ENCODE data around the gene PML. TPM values are rescaled to one million over a fixed set of nuclear protein-coding genes. Genes with fewer than 3 reads are reported as not detected.

Gene PML
- total RNA-seq, 2 experiments from 2014 or later, result 37.0 to 38.9 TPM

DNA sequence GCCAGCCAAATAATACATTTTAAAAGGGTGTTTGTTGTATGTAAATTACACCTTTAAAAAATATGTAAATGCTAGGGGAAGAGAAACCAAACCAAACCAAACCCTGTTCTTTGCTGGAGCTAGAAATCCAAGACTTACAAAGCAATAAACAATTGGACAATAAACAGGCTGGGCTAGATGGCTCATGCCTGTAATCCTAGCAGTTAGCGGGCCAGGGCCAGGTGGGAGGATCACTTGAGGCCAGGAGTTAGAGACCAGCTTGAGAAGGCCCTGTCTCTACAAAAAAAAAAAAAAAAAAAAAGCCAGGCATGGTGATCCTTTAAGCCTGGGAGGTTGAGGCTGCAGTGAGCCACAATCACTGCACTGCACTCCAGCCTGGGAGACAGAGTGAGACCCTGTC, 14.9 kb upstream of the PML start:
- ChIA-PET POLR2A (no interaction called here), CTCF (no interaction called here)

DNA sequence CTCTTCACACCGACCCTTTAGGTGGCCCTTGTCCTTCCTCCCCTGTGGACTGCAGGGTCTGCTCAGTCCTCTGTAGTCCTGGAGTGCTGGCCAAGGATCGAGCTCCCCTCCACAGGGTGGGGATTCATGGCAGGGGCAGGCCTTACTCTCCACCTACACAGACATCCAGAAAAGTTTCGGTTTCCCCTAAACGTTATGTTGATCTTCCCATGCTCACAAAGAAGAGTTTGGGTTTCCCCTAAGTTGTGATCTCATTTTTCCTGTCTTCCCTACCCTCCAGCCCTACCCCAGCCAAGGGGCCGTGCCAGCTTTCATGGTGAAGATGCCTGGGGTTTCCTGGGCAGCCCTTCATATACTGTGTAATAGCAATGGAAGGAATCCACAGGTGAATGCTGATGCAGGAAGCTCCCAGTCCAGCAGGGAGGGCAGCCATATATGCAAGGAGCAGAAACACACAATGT, 12.7 kb upstream of the PML start:
- POLR2A ChIA-PET, result no interaction called here
- CTCF ChIA-PET, result interaction anchor here (0.5 to 1.5 kb wide), 2 partner anchors 8 to 785 kb away, joined by 3 to 5 read pairs; no protein-coding TSS in a partner anchor

DNA sequence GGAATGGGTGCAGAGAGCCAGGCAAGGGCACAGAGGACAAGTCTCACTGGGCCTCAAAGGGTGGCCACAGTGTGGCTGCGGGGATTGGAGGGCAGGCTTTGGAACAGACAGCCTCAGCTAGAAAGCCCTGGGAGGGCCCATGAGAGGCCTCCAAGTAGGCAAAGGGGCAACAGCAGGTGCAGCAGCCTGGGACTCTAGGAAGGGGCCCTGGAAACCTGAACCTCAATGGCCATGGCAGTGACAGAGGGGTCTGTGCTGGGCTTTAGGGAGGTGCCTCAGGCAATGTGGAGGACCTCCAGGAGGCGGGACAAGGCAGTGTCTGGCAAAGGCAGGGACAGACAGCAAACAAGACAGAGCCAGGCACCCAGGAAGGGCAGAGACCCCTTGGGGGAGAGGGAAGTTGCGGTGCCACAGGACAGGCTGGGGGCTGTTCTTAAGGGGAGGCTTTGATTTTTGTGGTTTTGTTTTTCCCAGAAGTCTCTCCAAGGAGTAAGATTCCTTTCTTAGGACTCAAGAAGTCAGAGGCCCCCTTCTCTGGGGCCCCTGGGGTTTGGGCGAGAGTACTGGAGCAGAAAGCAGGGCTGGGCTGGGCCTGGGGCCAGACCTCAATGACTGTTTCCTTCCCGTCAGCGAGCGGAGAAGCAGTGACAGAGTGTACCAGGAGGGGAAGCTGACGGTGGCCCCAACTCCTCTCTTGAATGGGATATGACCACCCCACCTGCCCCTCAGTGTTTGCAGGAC, 12.1 kb upstream of the PML start:
- ChIA-PET POLR2A (interaction anchor here (0.6 kb wide), 1 partner anchor 8 kb away, joined by 3 read pairs; no protein-coding TSS in a partner anchor), CTCF (interaction anchor here (1.3 to 1.5 kb wide), 2 partner anchors 9 kb away, joined by 5 to 7 read pairs; no protein-coding TSS in a partner anchor)

DNA sequence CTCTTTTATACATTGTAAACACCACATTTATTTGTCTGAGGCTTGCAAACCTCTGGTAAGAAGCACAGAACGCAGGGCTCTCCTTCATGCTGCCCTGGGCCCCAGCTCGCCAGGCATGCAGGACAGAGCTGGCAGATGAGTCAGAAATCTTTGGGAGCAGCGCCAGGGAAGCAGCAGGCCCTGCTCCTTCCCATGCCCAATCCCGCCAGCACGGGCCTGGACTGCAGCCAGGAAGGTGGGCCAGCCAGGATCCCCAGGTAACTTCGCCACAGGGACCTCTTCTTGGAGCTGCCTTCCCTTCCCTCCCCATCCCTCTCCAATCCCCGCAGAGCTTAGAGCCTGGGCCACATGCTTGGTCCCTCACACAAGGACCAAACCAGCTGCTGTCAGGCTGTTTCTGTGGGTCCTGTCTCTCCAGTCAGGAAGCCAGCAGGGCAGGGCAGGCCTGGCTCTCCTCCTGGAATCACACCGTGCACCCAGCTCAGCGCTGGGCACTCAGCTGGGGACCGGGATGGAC, 11.2 kb upstream of the PML start:
- ChIA-PET CTCF (interaction anchor here (1.3 kb wide), 1 partner anchor 10 kb away, joined by 7 read pairs; no protein-coding TSS in a partner anchor), POLR2A (interaction anchor here (0.6 kb wide), 1 partner anchor 9 kb away, joined by 3 read pairs; no protein-coding TSS in a partner anchor)

DNA sequence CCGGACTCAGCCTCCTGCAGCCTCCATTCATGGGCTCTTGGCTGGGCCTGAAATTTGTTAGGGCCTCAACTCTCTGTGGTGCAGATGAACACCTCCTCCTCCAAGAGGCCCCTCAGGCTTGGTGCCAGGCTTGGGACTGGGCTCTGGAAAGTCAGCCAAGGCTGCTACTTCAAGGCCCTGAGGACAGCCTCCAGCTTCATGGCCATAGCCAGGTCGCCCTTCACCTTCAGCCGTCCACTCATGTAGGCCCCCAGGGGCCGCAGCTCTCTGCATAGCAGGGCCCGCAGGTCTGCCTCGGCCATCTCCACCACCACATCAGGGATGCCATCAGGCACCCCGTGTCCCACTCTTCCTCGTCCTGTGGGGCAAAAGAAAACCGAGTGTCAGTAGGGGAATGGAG, 10.7 kb upstream of the PML start:
- POLR2A ChIA-PET, result no interaction called here
- CTCF ChIA-PET, result interaction anchor here (1.3 kb wide), 1 partner anchor 10 kb away, joined by 7 read pairs; no protein-coding TSS in a partner anchor

DNA sequence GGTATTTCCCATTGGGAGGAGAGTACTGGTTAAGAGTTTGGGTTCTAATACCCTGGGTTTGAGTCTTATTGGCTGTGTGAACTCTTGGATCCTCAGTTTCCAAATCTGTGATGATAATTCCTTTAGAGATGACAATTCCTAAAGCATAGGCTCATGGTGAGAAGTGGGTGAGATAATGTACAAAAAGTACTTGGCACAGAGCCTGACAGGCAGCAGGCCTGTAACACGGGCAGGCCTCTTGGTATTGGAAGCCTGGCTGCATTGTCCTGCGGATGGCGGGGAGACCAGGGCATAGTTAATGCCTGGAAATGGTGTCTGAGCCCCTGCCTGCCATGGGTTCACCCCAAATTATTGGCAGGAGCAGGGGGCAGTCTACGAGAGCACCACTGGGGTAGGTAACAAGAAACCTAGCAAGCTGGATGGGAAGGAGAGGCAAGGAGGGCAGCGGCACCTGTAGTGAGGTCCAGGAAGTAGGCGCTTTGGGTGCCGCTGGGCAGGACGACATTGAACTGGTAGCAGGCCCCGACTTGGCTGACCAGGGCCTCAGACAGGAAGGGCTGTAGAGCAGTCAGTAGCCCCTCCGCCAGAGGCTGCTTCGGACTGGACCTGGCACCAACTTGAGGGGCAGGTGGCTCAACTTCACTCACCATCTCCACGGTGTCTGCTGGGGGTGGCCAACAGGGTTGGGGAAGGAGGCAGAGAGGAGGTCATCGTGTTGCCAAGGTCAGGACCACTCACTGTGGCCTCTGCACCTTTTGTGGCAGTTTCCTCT, 10.1 kb upstream of the PML start:
- POLR2A ChIA-PET, result interaction anchor here (0.6 kb wide), 1 partner anchor 18 kb away, joined by 3 read pairs; no protein-coding TSS in a partner anchor
- CTCF ChIA-PET, result interaction anchor here (1.0 to 2.3 kb wide), 2 partner anchors 10 to 12 kb away, joined by 3 to 6 read pairs; partner anchors contain the start of gene PML

DNA sequence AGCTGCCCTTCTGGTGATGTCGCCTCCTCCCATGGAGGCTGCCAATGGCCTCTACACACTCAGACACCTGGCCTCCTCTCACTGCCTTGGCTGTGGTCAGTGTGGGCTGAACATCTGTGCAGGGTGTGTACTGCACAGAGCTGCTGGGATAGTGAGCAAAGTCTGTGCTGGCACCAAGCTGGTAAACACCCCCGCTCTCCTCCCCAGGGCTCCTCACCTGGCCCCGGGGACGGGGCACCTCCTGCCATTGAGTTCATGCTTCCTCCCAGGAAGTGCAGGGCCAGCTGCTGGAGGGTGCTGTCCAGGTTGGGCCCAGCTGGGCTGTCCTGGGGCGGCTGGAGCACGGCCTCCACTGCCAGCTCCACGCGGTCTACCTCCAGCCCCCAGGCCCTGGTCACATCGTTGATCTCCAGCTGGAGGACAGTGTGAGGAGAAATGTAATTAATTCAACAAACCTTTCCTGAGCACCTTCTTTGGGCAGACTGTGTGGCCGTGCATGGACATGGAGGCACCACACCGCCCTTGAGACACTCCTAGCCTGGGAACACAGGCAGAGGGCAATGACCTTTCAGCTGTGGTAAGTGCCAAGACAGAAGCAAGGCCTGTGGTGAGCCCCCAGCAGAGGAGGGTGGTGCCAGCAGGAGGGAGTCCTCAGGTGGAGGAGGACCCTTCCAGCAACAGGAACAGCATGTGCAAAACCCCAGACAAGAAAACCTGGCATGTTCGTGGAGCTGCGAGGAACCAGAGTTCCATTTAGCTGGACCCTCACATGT, 9.2 kb upstream of the PML start:
- ChIA-PET CTCF (interaction anchor here (1.0 to 2.3 kb wide), 2 partner anchors 9 to 12 kb away, joined by 3 to 6 read pairs; partner anchors contain the start of gene PML), POLR2A (interaction anchor here (0.6 kb wide), 1 partner anchor 17 kb away, joined by 3 read pairs; no protein-coding TSS in a partner anchor)

DNA sequence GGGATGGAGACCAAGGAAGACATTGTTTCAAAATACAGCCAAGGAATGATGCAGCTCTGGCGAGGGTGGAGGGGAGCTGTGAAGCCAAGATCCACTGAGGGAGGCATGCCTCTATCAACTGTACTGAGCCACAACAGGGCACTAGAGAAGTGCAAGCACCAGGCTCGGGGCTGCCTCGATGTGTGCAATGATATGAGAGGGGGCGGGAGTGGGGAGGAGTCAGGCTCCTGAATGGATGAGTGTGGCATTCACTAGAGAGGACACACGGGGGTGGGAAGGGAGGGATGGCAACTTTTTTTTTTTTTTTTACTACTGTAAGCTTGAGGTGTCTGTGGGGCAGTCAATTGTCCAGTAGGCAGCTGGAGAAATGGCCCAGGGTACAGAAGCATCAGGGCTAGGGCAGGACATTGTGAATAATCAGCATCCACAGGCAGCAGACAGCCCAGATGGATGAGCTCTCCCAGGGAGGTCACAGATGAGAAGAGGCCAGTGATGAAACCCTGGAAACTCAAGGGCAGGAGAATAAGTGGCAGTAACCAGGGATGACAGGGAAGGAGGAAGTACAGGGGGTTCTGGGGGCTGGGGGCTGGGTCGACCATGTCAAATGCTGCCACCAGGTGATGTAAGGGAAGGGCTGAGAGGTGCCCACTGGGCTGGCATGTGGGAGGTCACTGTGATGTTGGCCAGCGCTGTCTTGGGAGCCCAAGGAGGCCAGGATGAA, 8.3 kb upstream of the PML start:
- POLR2A ChIA-PET, result no interaction called here
- CTCF ChIA-PET, result interaction anchor here (0.6 to 2.3 kb wide), 3 partner anchors 13 to 350 kb away, joined by 3 to 6 read pairs (median 4); no protein-coding TSS in a partner anchor

DNA sequence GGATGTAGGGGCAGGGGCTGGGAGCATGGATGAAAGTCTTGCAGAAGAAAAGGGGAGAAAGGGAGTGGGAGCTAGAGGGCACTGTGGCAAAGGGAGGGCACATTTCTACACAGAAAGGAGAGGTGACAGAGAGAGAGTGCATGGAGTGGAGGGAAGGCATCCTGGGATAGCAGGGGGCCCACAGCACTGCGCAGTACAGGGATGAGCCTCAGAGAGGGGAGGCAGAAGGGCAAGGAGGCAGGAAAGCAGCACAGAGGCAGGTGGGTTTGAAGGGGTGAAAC, 7.8 kb upstream of the PML start:
- ChIA-PET CTCF (interaction anchor here (0.7 to 2.3 kb wide), 2 partner anchors 14 to 351 kb away, joined by 4 to 6 read pairs; no protein-coding TSS in a partner anchor), POLR2A (no interaction called here)

DNA sequence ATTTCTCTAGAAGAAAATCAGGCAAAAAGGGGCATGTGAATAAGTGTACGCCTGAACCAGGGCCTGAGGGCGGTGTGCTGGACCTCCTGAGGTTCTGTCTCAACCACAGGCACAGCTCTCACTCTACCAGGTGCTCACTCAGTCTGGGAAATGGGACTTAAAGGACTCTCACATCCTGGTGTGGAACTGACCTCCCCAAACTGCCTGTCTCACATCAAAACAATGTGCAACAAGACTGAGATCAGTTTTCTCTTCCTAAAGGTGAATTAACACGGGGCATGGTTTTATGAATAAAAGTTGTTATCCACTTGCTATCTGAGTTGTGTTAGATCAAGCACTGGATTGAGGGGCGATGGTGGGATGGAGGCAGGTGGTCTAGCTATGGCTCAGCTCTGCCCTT, 7.3 kb upstream of the PML start:
- ChIA-PET POLR2A (no interaction called here), CTCF (interaction anchor here (0.7 to 1.8 kb wide), 2 partner anchors 14 to 351 kb away, joined by 4 to 8 read pairs; no protein-coding TSS in a partner anchor)

DNA sequence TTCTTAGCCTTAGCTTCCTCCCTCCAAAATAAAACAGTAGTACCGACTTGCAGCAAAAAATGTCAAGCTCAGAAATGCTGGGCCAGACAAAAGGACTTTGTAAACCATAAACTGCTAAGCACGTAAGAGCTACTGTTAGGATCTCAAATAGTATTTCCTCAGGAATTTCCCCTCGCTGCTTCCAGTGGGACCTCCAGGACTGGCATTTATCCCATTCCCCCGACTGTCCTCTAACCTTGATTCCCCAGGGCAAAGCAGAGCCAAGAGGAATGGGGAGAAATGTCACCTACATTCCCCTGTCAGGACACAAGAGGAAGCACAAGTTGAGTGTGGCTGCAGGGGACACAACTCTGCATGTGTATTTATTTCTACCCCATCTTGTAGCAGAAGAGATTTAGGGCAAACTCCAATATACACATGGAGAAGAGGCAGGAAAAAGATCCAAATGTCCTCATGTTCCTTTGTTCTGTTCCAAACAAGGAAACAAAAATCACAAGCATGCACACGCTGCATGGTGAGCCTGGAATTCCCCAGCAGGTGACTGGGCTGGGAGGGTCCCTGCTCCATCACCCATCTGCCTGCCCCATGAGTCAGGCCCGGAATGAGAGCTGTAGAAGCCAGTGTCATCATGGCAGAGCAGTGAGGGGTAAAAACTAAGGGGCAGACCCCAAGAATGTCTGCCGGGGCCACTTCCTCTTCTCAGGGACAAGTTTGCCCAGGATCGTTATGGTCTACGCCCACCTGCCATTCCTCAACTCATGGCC, 6.7 kb upstream of the PML start:
- POLR2A ChIA-PET, result no interaction called here
- CTCF ChIA-PET, result interaction anchor here (1.8 kb wide), 1 partner anchor 15 kb away, joined by 8 read pairs; no protein-coding TSS in a partner anchor

DNA sequence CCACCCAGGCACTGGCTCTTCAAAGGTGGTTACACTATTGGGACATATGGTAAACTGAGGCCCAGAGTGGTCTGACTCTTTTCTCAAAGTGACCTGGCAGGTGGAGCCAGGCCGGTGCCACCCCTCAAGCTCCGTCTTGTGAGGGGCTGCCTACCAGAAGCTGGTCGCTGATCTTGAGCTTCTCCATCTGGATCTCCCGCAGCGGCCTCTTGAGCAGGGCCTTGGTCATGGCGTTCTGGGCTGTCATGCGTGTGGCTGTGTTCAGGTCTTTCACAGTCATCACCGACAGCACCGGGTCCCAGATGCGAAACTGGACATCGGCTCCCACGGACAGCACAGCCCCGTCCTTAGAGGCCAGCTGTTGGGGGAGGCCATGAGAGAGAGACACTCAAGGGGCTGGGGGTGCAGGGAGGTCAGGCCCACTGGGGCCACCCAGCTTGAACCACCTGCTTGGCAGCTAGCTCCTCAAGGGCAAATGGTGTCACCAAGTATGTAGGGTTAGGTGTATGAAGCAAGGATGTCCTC, 6.0 kb upstream of the PML start:
- CTCF ChIA-PET, result interaction anchor here (1.8 kb wide), 1 partner anchor 16 kb away, joined by 8 read pairs; no protein-coding TSS in a partner anchor
- POLR2A ChIA-PET, result no interaction called here

DNA sequence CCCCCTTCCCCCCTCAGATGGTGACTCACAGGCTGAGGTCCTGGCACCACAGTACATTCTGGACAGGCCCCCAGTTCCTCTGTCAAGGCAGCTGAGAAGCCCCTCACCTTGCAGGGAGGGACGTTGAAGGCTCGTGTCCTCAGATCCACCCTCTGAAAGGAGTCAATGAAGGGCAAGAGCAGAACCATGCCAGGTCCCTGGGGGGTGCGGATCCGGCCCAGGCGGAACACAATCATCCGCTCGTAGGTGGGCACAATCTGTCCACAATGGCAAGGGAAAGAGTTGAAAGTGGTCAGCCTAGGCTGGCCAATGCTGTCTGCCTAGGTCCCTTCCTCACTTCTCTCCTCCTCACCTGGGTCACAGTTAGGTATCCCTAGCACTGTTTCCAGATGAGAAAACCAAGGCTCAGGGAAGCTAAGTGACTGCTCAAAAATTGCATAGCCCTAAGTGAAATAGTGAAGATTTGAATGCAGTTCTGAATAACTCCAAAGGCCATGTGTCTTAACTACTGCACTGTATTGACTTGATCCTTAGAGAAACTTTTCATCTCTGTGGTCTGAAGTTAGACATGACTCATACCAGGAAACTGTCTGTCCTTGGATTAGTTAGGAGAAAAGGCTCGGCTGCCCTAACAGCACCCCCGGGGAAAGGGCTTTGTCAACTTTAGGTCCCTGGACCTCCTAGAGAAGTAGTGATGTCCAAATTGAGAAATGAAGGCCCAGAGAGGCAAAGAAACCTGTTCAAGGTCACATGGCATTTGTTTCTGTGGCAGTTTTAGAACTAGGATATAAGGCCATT, 5.3 kb upstream of the PML start:
- POLR2A ChIA-PET, result no interaction called here
- CTCF ChIA-PET, result interaction anchor here (2.1 kb wide), 1 partner anchor 16 kb away, joined by 8 read pairs; no protein-coding TSS in a partner anchor

DNA sequence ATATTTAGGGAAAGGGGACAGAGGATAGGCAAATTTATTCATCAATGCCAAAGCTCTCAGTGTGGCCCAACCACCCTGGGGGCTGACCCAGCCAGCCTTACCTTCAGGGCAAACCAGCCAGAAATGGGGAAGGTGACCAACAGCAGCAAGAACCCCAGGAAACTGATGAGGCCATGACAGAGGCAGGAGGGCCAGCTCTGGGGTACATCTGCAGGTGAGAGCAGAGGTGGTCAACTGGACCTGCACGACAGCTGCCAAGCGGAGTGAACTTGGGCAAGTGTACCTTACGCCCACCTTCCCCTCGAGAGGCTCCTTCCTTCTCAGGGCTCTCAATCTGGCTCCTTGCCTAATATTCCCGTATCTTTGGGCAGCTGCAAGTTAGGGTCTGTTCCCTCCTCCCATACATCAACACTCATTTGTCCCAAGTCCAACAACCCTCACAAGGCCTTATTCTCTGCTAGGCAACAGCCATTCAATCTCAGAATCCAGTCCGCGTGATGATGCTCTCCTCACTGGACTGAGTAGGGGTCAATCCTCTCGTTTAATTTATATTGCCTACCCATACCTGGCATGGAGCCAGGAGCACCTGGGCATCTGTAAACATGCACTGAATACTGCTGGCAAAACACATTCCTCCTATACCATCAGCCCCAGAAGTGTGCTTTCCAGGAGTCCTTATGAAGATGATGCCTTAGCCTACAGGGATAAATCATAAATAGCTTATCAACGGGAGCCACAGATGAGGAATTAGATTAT, 4.1 kb upstream of the PML start:
- CTCF ChIA-PET, result interaction anchor here (0.6 to 2.1 kb wide), 3 partner anchors 17 to 21 kb away, joined by 3 to 8 read pairs (median 3); no protein-coding TSS in a partner anchor
- POLR2A ChIA-PET, result no interaction called here

DNA sequence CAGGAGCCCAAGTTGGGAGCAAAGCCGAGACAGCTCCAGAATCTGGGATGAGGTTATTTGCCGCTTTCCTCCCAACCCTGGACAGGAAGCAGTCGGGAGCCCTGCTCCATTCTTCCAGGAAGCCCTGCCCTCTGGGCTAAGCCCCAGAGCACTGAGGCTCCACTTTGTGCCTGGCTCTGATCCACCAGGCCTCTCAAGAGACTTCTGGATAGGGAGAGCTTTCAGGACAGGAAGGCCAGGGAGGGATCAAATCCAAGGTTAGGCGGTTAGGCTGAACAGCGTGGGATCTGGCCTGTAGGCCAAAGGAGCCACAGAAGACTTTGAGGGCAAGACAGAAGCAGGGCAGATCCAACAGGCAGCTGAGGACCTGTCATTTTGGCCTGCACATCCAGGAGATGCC, 3.3 kb upstream of the PML start:
- POLR2A ChIA-PET, result interaction anchor here (0.6 kb wide), 1 partner anchor 19 kb away, joined by 3 read pairs; no protein-coding TSS in a partner anchor
- CTCF ChIA-PET, result interaction anchor here (1.0 to 2.1 kb wide), 2 partner anchors 18 to 21 kb away, joined by 3 to 8 read pairs; no protein-coding TSS in a partner anchor

Data from activated CD8-positive, alpha-beta memory T cell treated with anti-CD3 and anti-CD28 coated beads for 36 hours (primary cell).